OCI-LY3 (cell line): ENCODE measurements around the gene GOLPH3.

Experiments
- H2AFZ ChIP-seq: fragments of 200-600, 300-600 bp; shearing (Covaris generic); 2 replicates; pipeline ENCODE4 v1.6.0; 2014; ENCODE audit warnings: antibody characterized with exemption, low read depth, low read length
- H3K27ac ChIP-seq: fragments of 200-600, 300-600 bp; sonication (generic); 2 replicates; pipeline ENCODE4 v1.5.1; 2014; ENCODE audit warnings: mild to moderate bottlenecking, low read length, moderate library complexity, mixed read lengths
- H3K27me3 ChIP-seq: fragments of 200-600, 300-600 bp; sonication (generic); 2 replicates; pipeline ENCODE4 v1.6.1; 2014; ENCODE audit warnings: low read depth, low read length, mixed read lengths
- H3K36me3 ChIP-seq: fragments of 200-600, 300-600 bp; sonication (generic); replicated peaks from 2 replicates; pipeline ENCODE3; 2014; ENCODE audit warnings: low read depth, low read length, mixed read lengths
- H3K4me1 ChIP-seq: fragments of 300-600, 200-600 bp; sonication (generic); 2 replicates; pipeline ENCODE4 v1.6.1; 2014; ENCODE audit warnings: low read length, mixed read lengths
- H3K4me2 ChIP-seq: fragments of 200-600, 300-600 bp; sonication (generic); 2 replicates; pipeline ENCODE4 v1.6.1; 2014; ENCODE audit warnings: low read length, mixed read lengths
- H3K4me3 ChIP-seq: fragments of 300-600, 200-600 bp; sonication (generic); 2 replicates; pipeline ENCODE4 v1.5.1; 2014; ENCODE audit warnings: antibody characterized with exemption, mild to moderate bottlenecking, low read length, moderate library complexity
- H3K79me2 ChIP-seq: fragments of 300-600, 200-600 bp; shearing (Covaris generic); 2 replicates; pipeline ENCODE4 v1.6.1; 2014; ENCODE audit warnings: mild to moderate bottlenecking, low read length, mixed read lengths
- H3K9ac ChIP-seq: fragments of 300-600, 200-600 bp; shearing (Covaris generic); 2 replicates; pipeline ENCODE4 v1.6.0; 2014; ENCODE audit warnings: mild to moderate bottlenecking, low read length, moderate library complexity
- H3K9me3 ChIP-seq: fragments of 200-600, 300-600 bp; shearing (Covaris generic); 2 replicates; pipeline ENCODE4 v1.6.1; 2014; ENCODE audit warnings: low read length, mixed read lengths; ENCODE audit not compliant: insufficient read depth
- H4K20me1 ChIP-seq: fragments of 200-600, 300-600 bp; sonication (generic); 2 replicates; pipeline ENCODE4 v1.6.1; 2016; ENCODE audit warnings: low read length, mixed read lengths; ENCODE audit not compliant: insufficient read depth
- EZH2phosphoT487 ChIP-seq: fragments of 200-600 bp; shearing (Covaris generic); IDR thresholded peaks from 2 replicates; pipeline ENCODE4 v1.6.1; 2018; ENCODE audit warnings: antibody characterized with exemption, mixed run types, low read depth
- TF ChIP-seq, protein P1 (sequence below): fragments of 200-600, 300-600 bp; sonication (generic); IDR thresholded peaks from 2 replicates; pipeline ENCODE4 v1.5.1; 2014; ENCODE audit warnings: antibody characterized with exemption, low read length, low read depth

The GOLPH3 gene

GRCh38 chr5:32107291-32107690, 66.8 kb downstream of the GOLPH3 start:
- H3K4me2 ChIP-seq, result no peak overlapping the region
- no peaks in the 10 kb centered on the region for H3K79me2 ChIP-seq
- H3K9me3 ChIP-seq, result no peaks in the 10 kb centered on the region
- peaks cover 23% of the 10 kb centered on the region for H3K36me3 ChIP-seq
- TF ChIP-seq, protein P1, sequence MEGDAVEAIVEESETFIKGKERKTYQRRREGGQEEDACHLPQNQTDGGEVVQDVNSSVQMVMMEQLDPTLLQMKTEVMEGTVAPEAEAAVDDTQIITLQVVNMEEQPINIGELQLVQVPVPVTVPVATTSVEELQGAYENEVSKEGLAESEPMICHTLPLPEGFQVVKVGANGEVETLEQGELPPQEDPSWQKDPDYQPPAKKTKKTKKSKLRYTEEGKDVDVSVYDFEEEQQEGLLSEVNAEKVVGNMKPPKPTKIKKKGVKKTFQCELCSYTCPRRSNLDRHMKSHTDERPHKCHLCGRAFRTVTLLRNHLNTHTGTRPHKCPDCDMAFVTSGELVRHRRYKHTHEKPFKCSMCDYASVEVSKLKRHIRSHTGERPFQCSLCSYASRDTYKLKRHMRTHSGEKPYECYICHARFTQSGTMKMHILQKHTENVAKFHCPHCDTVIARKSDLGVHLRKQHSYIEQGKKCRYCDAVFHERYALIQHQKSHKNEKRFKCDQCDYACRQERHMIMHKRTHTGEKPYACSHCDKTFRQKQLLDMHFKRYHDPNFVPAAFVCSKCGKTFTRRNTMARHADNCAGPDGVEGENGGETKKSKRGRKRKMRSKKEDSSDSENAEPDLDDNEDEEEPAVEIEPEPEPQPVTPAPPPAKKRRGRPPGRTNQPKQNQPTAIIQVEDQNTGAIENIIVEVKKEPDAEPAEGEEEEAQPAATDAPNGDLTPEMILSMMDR, result no peak
- no peak for TF ChIP-seq EZH2phosphoT487
- H3K9ac ChIP-seq, result no peak overlapping the region
- no peak overlapping the region for H3K27ac ChIP-seq
- H3K4me1 ChIP-seq, result no peaks in the 10 kb centered on the region
- no peak overlapping the region for H3K4me3 ChIP-seq
- H2AFZ ChIP-seq, result no peak overlapping the region
- H3K27me3 ChIP-seq, result no peaks in the 10 kb centered on the region
- H4K20me1 ChIP-seq, result 0 out of 2 replicates have a peak, but pooled peaks cover 4% of the 10 kb centered on the region

DNA sequence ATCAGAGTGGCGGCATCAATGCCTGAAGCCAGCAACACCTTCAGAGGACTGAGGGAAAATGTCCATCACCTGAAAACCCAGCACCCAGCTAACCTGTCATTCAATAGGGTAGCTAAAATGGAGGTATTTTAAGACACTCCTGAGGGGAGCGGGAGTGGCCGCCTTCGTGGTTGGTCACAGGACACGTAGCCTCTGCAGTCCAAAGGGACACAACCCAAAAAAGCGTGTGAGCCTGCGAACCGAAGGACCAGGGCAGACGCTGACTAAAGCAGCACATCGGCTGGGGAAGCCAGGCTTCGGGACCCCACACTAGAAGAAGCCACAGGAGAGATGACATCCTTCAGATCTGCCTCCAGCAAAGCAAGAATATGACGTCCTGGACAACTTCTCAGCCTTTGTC, 70.6 kb downstream of the GOLPH3 start:
- Histone ChIP-seq H2AFZ (no peak overlapping the region), H3K79me2 (no peaks in the 10 kb centered on the region), H4K20me1 (no peaks in the 10 kb centered on the region), H3K36me3 (peaks cover 11% of the 10 kb centered on the region), H3K27me3 (no peaks in the 10 kb centered on the region), H3K4me3 (no peak overlapping the region), H3K4me2 (no peak overlapping the region), H3K9me3 (no peaks in the 10 kb centered on the region), H3K9ac (no peak overlapping the region), H3K4me1 (no peaks in the 10 kb centered on the region), H3K27ac (no peak overlapping the region)
- TF ChIP-seq, protein P1, result no peak
- no peak for TF ChIP-seq EZH2phosphoT487

DNA sequence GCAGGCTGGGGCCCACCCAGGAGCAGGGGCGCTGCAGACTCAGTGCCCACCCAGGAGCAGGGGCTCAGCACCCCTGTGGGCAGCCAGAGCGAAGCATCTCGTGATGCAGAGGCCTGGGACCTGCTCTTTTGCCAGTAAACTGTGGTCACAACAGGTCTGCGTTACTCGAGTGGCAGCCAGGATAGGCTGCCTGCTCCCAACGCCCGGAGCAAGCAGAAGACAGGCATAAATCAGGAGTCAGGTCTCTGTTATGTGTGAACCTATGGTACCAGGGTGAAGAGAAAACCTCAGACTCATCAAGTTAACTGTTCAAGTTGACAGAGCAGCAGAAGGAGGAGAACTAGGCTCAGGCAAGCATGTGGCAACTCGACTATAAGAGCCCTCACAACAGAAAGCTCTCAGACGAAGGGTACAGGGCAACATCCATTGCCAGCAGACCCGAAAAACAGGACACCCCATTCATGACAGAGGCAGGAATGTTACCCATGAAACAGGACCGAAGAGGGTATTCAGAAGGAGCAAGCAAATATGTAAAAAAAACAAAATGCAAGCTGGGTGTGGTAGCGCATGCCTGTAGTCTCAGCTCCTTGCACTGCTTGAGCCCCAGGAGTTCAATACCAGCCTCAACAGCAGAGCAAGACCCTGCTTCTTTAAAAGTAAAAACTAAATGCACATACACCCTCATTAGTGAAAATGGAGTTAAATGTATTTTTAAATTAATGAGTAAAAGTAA, 71.7 kb downstream of the GOLPH3 start:
- Histone ChIP-seq H3K27ac (no peak overlapping the region), H4K20me1 (no peaks in the 10 kb centered on the region), H3K9me3 (no peaks in the 10 kb centered on the region), H3K79me2 (no peaks in the 10 kb centered on the region), H3K36me3 (peaks cover 6% of the 10 kb centered on the region), H2AFZ (no peak overlapping the region), H3K4me2 (no peak overlapping the region), H3K4me3 (no peak overlapping the region), H3K4me1 (no peaks in the 10 kb centered on the region), H3K9ac (no peak overlapping the region), H3K27me3 (no peaks in the 10 kb centered on the region)
- TF ChIP-seq, protein P1, result no peak
- no peak for TF ChIP-seq EZH2phosphoT487

DNA sequence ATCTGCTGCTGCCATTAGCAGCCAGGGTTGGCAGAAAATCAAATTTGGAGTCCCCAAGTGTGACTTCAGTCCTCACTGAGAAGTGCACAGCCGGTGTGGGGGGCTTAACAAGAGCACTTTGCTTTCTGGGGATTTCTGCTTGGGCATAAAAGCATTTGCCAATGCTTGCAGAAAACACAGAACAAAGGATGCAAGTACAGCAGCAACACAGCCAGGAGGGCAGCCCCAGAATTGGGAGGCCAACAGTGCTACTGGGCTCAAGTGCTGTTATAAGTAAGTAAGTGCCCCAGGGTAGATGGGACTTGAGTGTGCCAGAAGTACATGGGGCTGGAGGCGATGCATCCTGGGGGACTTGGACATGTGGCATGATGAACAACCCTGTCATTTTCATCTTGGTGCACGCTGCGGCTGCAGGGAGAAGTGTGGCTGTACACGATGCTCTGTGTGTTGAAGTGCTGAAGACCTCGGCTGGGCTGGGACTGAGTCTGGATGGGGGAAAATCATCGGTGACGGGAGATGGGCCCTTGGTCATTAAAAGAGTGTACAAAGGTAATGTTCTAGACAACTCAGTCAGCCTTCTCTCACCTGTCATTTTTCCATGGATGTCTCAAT, 73.3 kb downstream of the GOLPH3 start:
- Histone ChIP-seq H3K27ac (no peak overlapping the region), H3K4me3 (no peak overlapping the region), H2AFZ (no peak overlapping the region), H3K4me1 (no peaks in the 10 kb centered on the region), H4K20me1 (no peaks in the 10 kb centered on the region), H3K4me2 (no peak overlapping the region), H3K36me3 (peaks cover 3% of the 10 kb centered on the region), H3K27me3 (no peaks in the 10 kb centered on the region), H3K79me2 (no peaks in the 10 kb centered on the region), H3K9me3 (no peaks in the 10 kb centered on the region), H3K9ac (no peak overlapping the region)
- TF ChIP-seq, protein P1, result no peak
- no peak for TF ChIP-seq EZH2phosphoT487
